NB4 (cell line): Measurements from ENCODE around the gene LGALS3BP.

Experiments
- MYC ChIP-seq: IDR thresholded peaks from 2 replicates; pipeline ENCODE4 v1.6.1; 2011; ENCODE audit warnings: low read depth, low read length
- POLR2A ChIP-seq: IDR thresholded peaks from 2 replicates; pipeline ENCODE4 v1.6.1; 2011; ENCODE audit warnings: mild to moderate bottlenecking; ENCODE audit not compliant: insufficient read length; ENCODE audit errors: extremely low read depth
- TF ChIP-seq, protein P1 (sequence below): IDR thresholded peaks from one replicate; pipeline ENCODE4 v1.5.1; 2012; ENCODE audit warnings: low read depth, low read length
- TF ChIP-seq, protein P2 (sequence below): IDR thresholded peaks from 2 replicates; pipeline ENCODE4 v1.6.1; 2011; ENCODE audit warnings: low read depth, low read length

DNA sequence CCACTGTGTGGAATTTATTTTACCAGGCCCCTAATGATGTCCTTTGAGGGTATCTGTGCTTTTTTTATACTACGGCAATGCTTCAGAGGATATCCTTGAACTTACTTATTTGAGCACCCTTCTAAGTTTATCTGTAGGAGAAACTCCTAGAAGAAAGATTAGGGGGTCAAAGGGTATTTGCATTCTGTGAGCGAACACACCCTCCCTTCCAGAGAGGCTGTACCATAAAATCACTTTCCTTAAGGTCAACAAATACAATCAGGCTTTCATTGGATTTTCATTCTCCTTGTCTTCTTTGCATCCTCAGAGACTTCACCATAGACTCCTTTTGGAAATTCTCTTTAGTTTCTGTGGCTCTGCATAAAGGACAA lies 39.5 kb upstream of the LGALS3BP start:
- TF ChIP-seq POLR2A: no peak
- TF ChIP-seq, protein P1, sequence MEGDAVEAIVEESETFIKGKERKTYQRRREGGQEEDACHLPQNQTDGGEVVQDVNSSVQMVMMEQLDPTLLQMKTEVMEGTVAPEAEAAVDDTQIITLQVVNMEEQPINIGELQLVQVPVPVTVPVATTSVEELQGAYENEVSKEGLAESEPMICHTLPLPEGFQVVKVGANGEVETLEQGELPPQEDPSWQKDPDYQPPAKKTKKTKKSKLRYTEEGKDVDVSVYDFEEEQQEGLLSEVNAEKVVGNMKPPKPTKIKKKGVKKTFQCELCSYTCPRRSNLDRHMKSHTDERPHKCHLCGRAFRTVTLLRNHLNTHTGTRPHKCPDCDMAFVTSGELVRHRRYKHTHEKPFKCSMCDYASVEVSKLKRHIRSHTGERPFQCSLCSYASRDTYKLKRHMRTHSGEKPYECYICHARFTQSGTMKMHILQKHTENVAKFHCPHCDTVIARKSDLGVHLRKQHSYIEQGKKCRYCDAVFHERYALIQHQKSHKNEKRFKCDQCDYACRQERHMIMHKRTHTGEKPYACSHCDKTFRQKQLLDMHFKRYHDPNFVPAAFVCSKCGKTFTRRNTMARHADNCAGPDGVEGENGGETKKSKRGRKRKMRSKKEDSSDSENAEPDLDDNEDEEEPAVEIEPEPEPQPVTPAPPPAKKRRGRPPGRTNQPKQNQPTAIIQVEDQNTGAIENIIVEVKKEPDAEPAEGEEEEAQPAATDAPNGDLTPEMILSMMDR: no peak
- TF ChIP-seq, protein P2, sequence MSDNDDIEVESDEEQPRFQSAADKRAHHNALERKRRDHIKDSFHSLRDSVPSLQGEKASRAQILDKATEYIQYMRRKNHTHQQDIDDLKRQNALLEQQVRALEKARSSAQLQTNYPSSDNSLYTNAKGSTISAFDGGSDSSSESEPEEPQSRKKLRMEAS: no peak
- TF ChIP-seq MYC: no peak
